SW 1271 (cell line): ENCODE measurements around the gene LRBA.
A peak's percentile ranks its signal among the peaks of the same experiment; 100 is the strongest.
"Not testable (repeated sequence)": the region's sequence is repeated elsewhere in the genome, so short reads cannot be mapped to it uniquely, and the experiment has no call there.

Experiments used
- DNase-seq, 2 experiments: peaks; one replicate each; lab custom pipeline; 2025; lab: John Stamatoyannopoulos, UW

LRBA gene

GRCh38 chr4:150668824-150669223, 346.3 kb downstream of the LRBA start:
- no peak for DNase-seq

- peak; percentile 70 to 88 for DNase-seq
Measured at GRCh38 chr4:150664935-150665334, 350.1 kb downstream of the LRBA start.

- no peak for DNase-seq
Measured at GRCh38 chr4:150662686-150663085, 352.4 kb downstream of the LRBA start.

GRCh38 chr4:150661551-150661950, 353.5 kb downstream of the LRBA start:
- not testable (repeated sequence) for DNase-seq

- not testable (repeated sequence) for DNase-seq
Measured at GRCh38 chr4:150658258-150658657, 356.8 kb downstream of the LRBA start.

GRCh38 chr4:150656891-150657290, 358.2 kb downstream of the LRBA start:
- DNase-seq, result no peak

- DNase-seq, result no peak
Measured at GRCh38 chr4:150650751-150651150, 364.3 kb downstream of the LRBA start.

- no peak for DNase-seq
Measured at GRCh38 chr4:150648123-150648522, 367.0 kb downstream of the LRBA start.

- DNase-seq, result no peak
Measured at GRCh38 chr4:150647008-150647407, 368.1 kb downstream of the LRBA start.

- DNase-seq, result no peak
Measured at GRCh38 chr4:150641612-150642011, 373.5 kb downstream of the LRBA start.

- no peak for DNase-seq
Measured at GRCh38 chr4:150632639-150633038, 382.4 kb downstream of the LRBA start.

GRCh38 chr4:150628073-150628472, 387.0 kb downstream of the LRBA start:
- DNase-seq, result no peak

- no peak for DNase-seq
Measured at GRCh38 chr4:150625033-150625432, 390.1 kb downstream of the LRBA start.

- DNase-seq, result no peak
Measured at GRCh38 chr4:150624055-150624454, 391.0 kb downstream of the LRBA start.

GRCh38 chr4:150619042-150619441, 396.0 kb downstream of the LRBA start:
- DNase-seq, result no peak

GRCh38 chr4:150609131-150609530, 406.0 kb downstream of the LRBA start:
- no peak for DNase-seq

- no peak for DNase-seq
Measured at GRCh38 chr4:150600812-150601445, 414.2 kb downstream of the LRBA start.

GRCh38 chr4:150599547-150599946, 415.5 kb downstream of the LRBA start:
- no peak for DNase-seq

GRCh38 chr4:150598909-150599308, 416.2 kb downstream of the LRBA start:
- DNase-seq, result no peak

GRCh38 chr4:150593996-150594395, 421.1 kb downstream of the LRBA start:
- DNase-seq, result peak in 1 of 2 experiments; percentile 2

GRCh38 chr4:150591904-150592303, 423.2 kb downstream of the LRBA start:
- no peak for DNase-seq

- no peak for DNase-seq
Measured at GRCh38 chr4:150591406-150591805, 423.7 kb downstream of the LRBA start.

GRCh38 chr4:150590631-150591030, 424.5 kb downstream of the LRBA start:
- no peak for DNase-seq

- no peak for DNase-seq
Measured at GRCh38 chr4:150589157-150589556, 425.9 kb downstream of the LRBA start.
